NCI-H1417 (cell line): ENCODE results near the gene FUT3.
"Not testable (repeated sequence)": the region's sequence is repeated elsewhere in the genome, so short reads cannot be mapped to it uniquely, and the experiment has no call there.

ENCODE experiments used
- DNase-seq, 3 experiments: peaks; one replicate each; lab custom pipeline; 2025; lab: John Stamatoyannopoulos, UW

FUT3 gene

GRCh38 chr19:5847846-5848245, 3.4 kb downstream of the FUT3 start:
- not testable (repeated sequence) for DNase-seq

GRCh38 chr19:5844456-5845433, 6.5 kb downstream of the FUT3 start:
- no peak for DNase-seq

- DNase-seq, result no peak
Observed at GRCh38 chr19:5843295-5843927, 7.8 kb downstream of the FUT3 start.

- peak in 1 of 3 experiments; percentile 44 for DNase-seq
Observed at GRCh38 chr19:5841735-5842111, 9.5 kb downstream of the FUT3 start.

- DNase-seq, result no peak
Observed at GRCh38 chr19:5839065-5840017, 11.9 kb downstream of the FUT3 start, which contains the start of gene FUT6. FUT6 (minus strand) TSS chr19:5839702; CDS start chr19:5832567, 7,135 bp downstream.

- no peak for DNase-seq
Observed at GRCh38 chr19:5838353-5839064, 12.7 kb downstream of the FUT3 start.

- DNase-seq, result no peak
Observed at GRCh38 chr19:5837761-5838352, 13.4 kb downstream of the FUT3 start.

- no peak for DNase-seq
Observed at GRCh38 chr19:5832527-5833216, 18.6 kb downstream of the FUT3 start.

GRCh38 chr19:5832061-5832460, 19.2 kb downstream of the FUT3 start:
- no peak for DNase-seq

- no peak for DNase-seq
Observed at GRCh38 chr19:5831159-5831558, 20.1 kb downstream of the FUT3 start.

- DNase-seq, result no peak
Observed at GRCh38 chr19:5829567-5830310, 21.5 kb downstream of the FUT3 start.

GRCh38 chr19:5828661-5829566, 22.3 kb downstream of the FUT3 start:
- DNase-seq, result peak; percentile 31 to 84 (median 70)

- peak; percentile 93 to 97 (median 97) for DNase-seq
Observed at GRCh38 chr19:5827891-5828660, 23.2 kb downstream of the FUT3 start.

- no peak for DNase-seq
Observed at GRCh38 chr19:5827342-5827890, 23.8 kb downstream of the FUT3 start.

GRCh38 chr19:5826531-5827341, 24.5 kb downstream of the FUT3 start:
- DNase-seq, result peak; percentile 77 to 98 (median 96)

GRCh38 chr19:5825178-5825577, 26.1 kb downstream of the FUT3 start:
- no peak for DNase-seq
